GM03348 (cell line): ENCODE results near the gene HINT2.

Experiments
- DNase-seq: peaks from one replicate; pipeline ENCODE4 v3.0.0; 2012; ENCODE audit warnings: low spot score

HINT2 gene

GRCh38 chr9:35774907-35775635, 39.8 kb downstream of the HINT2 start:
- no peak for DNase-seq

- no peak for DNase-seq
Measured at GRCh38 chr9:35771943-35772342, 42.9 kb downstream of the HINT2 start.

GRCh38 chr9:35771534-35771933, 43.3 kb downstream of the HINT2 start:
- DNase-seq, result no peak

DNA sequence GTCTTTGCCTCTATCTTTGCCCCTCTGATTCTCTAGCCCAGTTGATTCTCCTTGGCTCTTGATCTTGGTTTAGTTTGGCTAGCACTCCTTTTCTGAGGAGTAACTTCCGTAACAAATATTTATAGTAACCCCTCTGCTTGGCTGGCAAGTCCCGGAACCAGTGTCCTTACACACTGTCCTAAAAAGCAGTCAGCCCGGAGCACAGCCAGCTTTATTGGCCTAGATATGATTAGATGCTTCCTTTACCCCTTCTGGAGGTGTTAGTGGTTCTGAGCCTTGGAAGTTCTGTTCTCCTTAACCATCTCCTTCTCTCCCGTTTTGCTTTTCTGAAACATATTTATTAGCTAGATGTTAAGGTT, 43.8 kb downstream of the HINT2 start:
- no peak for DNase-seq

DNA sequence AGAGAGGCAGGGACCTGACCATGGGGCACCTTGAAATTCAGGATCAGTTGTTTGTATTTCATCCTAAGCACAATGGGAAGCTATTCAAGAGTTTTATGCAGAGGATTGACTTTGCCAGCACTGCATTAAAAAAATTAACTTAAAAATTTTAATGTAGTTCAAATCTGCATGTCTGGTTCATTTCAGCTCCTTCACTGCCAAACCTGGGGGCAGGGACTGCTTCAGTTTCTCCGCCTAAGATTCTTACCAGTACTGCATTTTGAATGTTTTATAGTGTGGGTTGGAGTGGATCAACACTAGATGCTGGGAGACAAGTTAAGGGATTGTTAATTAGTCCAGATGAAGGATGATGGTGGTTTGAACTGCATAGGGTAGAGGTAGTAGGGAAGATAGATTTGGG, 45.1 kb downstream of the HINT2 start:
- no peak for DNase-seq

GRCh38 chr9:35767458-35767857, 47.4 kb downstream of the HINT2 start:
- DNase-seq, result no peak

GRCh38 chr9:35766997-35767396, 47.8 kb downstream of the HINT2 start:
- no peak for DNase-seq

- DNase-seq, result no peak
Measured at GRCh38 chr9:35763803-35764202, 51.0 kb downstream of the HINT2 start.

GRCh38 chr9:35763181-35763580, 51.7 kb downstream of the HINT2 start:
- no peak for DNase-seq
